Measurements from ENCODE around the gene CPEB1.
"Not testable (repeated sequence)": the region's sequence is repeated elsewhere in the genome, so short reads cannot be mapped to it uniquely, and the experiment has no call there.

The CPEB1 gene

DNA sequence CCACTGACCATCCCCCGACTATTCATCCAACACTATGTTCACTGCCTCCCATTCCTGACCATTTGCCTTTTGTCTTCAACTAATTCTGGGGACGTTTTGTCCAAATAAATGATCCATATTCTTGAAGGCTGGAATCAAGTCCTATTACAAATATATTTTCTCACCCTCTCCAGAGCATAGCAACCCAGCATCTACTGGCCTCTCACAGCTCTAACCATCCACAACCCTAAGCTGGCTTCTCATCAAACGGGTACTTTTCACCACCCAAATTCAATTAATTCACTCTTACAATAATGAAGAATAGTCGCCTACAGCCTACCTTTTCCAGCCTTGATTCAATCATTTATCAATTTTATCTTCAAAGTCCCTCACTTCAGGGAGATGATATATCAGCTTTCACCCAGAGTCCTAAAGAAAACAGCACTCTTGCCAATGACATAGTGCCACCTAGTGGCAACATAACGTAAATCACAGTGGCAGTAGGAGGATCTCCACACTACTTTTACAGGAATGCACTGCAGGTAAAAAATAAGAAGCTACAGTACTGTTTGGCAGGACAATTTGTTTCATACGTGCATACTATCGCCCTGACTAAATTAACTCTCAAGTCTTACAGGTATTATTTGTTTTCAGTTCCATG lies 144.3 kb downstream of the CPEB1 start:
- DNase-seq: not testable (repeated sequence)

DNA sequence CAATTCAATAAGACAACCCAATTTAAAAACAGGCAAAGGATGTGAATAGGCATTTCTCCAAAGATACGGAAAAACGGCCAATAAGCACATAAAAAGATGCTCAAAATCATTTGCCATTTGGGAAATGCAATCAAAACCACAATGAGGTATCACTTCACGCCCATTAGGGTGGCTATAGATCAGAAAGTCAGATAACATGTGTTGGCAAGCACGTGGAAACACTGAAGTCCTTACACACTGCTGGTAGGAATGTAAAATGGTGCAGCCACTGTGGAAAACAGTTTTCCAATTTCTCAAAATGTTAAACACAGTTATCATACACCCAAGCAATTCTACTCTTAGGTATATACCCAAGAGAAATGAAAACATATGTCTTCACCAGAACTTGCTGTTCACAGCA lies 146.4 kb downstream of the CPEB1 start:
- not testable (repeated sequence) for DNase-seq

DNA sequence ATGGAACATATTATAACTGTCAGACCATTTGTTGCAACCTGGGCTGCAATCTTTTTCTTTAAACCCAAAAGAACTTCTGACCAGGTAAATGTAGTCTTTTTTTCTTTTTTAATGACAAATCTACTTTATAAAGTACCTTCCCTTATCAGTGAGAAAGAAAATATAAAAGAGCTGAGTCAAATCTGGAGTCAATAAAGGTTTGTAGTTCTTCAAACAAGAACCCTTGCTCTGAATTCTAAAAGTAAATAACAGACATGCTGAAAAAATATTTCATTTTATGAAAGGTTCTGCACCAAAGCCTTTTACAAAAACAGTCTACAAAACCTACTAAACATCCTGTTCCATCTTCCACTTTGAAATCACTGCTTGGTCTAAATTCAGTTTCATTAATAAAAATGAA lies 149.2 kb downstream of the CPEB1 start:
- DNase-seq: not testable (repeated sequence)

All from activated gamma-delta T cell treated with Interleukin-2 at 50 U/mL for 16 hours (primary cell).